Loucy (cell line): ENCODE results near the gene KIF22.
"Not testable (repeated sequence)": the region's sequence is repeated elsewhere in the genome, so short reads cannot be mapped to it uniquely, and the experiment has no call there.

Experiments
- H2AFZ ChIP-seq: fragments of 200-600 bp; sonication (generic); 2 replicates; pipeline ENCODE4 v1.6.0; 2016; ENCODE audit warnings: antibody characterized with exemption, mild to moderate bottlenecking, low read length, moderate library complexity
- H3F3A ChIP-seq: fragments of 200-600 bp; 2 replicates; pipeline ENCODE4 v1.6.0; 2016; ENCODE audit warnings: antibody characterized with exemption, low read depth, mild to moderate bottlenecking
- H3K27me3 ChIP-seq: fragments of 200-600 bp; sonication (generic); 2 replicates; pipeline ENCODE4 v1.6.1; 2014; ENCODE audit warnings: low read length, mild to moderate bottlenecking; ENCODE audit not compliant: insufficient read depth, poor library complexity, severe bottlenecking
- H3K36me3 ChIP-seq: fragments of 200-600 bp; sonication (generic); 2 replicates; pipeline ENCODE4 v1.6.1; 2016; ENCODE audit warnings: low read length; ENCODE audit not compliant: insufficient read depth
- H3K4me1 ChIP-seq: fragments of 200-600 bp; sonication (generic); 2 replicates; pipeline ENCODE4 v1.5.1; 2014; ENCODE audit warnings: low read length, mild to moderate bottlenecking; ENCODE audit not compliant: insufficient read depth, poor library complexity, severe bottlenecking
- H3K4me2 ChIP-seq: fragments of 200-600 bp; sonication (generic); 2 replicates; pipeline ENCODE4 v1.6.0; 2014; ENCODE audit warnings: antibody characterized with exemption, low read length, low read depth, mild to moderate bottlenecking; ENCODE audit not compliant: poor library complexity, severe bottlenecking
- H3K4me3 ChIP-seq: fragments of 200-600 bp; sonication (generic); 2 replicates; pipeline ENCODE4 v1.5.1; 2014; ENCODE audit warnings: low read length, mild to moderate bottlenecking, mixed read lengths; ENCODE audit not compliant: poor library complexity, severe bottlenecking
- H3K79me2 ChIP-seq: fragments of 200-600 bp; sonication (generic); 2 replicates; pipeline ENCODE4 v1.6.1; 2014; ENCODE audit warnings: low read length; ENCODE audit not compliant: insufficient read depth
- H3K9ac ChIP-seq: fragments of 200-600 bp; sonication (generic); 2 replicates; pipeline ENCODE4 v1.6.0; 2014; ENCODE audit warnings: mild to moderate bottlenecking, low read depth, low read length, moderate library complexity; ENCODE audit not compliant: poor library complexity, severe bottlenecking
- H3K9me2 ChIP-seq: fragments of 200-600 bp; sonication (generic); replicated peaks from 2 replicates; pipeline ENCODE4 v1.6.1; 2016; ENCODE audit warnings: low read depth, low read length, mixed read lengths
- H3K9me3 ChIP-seq: fragments of 200-600 bp; sonication (generic); 2 replicates; pipeline ENCODE4 v1.6.1; 2014; ENCODE audit warnings: mild to moderate bottlenecking, antibody characterized with exemption, low read length, low read depth; ENCODE audit not compliant: insufficient read depth
- H4K20me1 ChIP-seq: fragments of 200-600 bp; sonication (generic); 2 replicates; pipeline ENCODE4 v1.6.0; 2014; ENCODE audit warnings: antibody characterized with exemption, low read length, mild to moderate bottlenecking; ENCODE audit not compliant: insufficient read depth, poor library complexity, severe bottlenecking
- EZH2phosphoT487 ChIP-seq: fragments of 200-600 bp; IDR thresholded peaks from 2 replicates; pipeline ENCODE4 v1.6.1; 2018; ENCODE audit warnings: antibody characterized with exemption, mild to moderate bottlenecking, moderate library complexity, borderline replicate concordance
- TF ChIP-seq, protein P1 (sequence below): fragments of 200-600 bp; sonication (generic); conservative IDR thresholded peaks from 2 replicates; pipeline ENCODE4 v1.5.1; 2014; ENCODE audit warnings: mild to moderate bottlenecking, antibody characterized with exemption, low read length

KIF22 gene

DNA sequence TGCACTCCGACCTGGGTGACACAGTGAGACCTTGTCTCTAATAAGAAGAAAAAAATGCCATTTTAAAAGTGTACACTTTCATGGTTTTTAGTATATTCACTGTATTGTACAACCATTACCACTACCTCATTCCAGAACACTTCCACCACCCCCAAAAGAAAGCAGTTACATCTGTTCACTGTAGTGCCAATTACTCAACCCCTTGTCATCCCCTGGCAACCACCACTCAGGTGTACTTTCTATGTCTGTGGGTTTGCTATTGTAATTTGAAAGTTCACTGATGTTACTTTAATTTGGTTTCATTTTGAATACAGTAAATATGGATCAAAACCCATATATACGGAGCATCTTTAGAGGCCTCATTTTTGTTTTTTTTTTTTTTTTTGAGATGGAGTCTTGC is 6.4 kb upstream of the KIF22 start:
- Histone ChIP-seq H3K9ac (no peak overlapping the region), H3K9me3 (no peaks in the 10 kb centered on the region), H2AFZ (no peak overlapping the region), H3K79me2 (no peaks in the 10 kb centered on the region), H3K4me3 (no peak overlapping the region), H3F3A (no peaks in the 10 kb centered on the region), H3K4me2 (no peak overlapping the region), H3K4me1 (no peaks in the 10 kb centered on the region), H3K9me2 (no peaks in the 10 kb centered on the region), H4K20me1 (no peaks in the 10 kb centered on the region), H3K36me3 (no peaks in the 10 kb centered on the region), H3K27me3 (no peaks in the 10 kb centered on the region)
- TF ChIP-seq, protein P1, sequence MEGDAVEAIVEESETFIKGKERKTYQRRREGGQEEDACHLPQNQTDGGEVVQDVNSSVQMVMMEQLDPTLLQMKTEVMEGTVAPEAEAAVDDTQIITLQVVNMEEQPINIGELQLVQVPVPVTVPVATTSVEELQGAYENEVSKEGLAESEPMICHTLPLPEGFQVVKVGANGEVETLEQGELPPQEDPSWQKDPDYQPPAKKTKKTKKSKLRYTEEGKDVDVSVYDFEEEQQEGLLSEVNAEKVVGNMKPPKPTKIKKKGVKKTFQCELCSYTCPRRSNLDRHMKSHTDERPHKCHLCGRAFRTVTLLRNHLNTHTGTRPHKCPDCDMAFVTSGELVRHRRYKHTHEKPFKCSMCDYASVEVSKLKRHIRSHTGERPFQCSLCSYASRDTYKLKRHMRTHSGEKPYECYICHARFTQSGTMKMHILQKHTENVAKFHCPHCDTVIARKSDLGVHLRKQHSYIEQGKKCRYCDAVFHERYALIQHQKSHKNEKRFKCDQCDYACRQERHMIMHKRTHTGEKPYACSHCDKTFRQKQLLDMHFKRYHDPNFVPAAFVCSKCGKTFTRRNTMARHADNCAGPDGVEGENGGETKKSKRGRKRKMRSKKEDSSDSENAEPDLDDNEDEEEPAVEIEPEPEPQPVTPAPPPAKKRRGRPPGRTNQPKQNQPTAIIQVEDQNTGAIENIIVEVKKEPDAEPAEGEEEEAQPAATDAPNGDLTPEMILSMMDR, result no peak
- TF ChIP-seq EZH2phosphoT487, result no peak

DNA sequence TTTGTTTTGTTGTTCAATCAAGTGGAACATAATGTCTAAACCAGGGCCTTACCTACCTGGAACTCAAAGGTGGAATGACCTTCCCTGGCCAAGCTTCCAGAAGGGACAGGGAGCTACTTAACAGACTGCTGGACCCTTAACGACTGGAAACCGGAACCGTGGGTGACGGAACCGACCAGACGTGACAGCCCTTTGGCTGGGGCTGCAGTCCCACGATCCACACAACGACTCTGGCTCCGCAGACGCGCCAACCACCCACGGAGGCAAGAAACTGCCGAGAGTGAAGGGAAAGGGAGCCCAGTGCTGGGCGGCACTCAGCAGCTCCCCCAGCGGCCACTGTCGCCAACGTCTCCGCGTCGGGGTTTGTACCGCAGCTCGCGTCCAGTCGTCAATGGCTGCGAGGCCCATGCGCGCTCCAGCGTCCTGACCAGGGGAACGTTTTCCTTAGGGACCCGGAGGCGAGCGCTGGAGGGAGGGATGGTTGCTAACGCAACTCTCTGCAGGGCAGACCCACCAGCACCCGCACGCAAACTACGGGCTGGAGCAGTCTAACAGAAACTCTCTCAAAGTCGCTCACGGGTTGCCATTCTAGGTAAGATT is 5.5 kb upstream of the KIF22 start:
- Histone ChIP-seq H4K20me1 (no peaks in the 10 kb centered on the region), H3K27me3 (no peaks in the 10 kb centered on the region), H3K9me2 (no peaks in the 10 kb centered on the region), H2AFZ (no peak overlapping the region), H3K9ac (no peak overlapping the region), H3F3A (no peaks in the 10 kb centered on the region), H3K4me3 (no peak overlapping the region), H3K9me3 (no peaks in the 10 kb centered on the region), H3K36me3 (no peaks in the 10 kb centered on the region), H3K4me1 (no peaks in the 10 kb centered on the region), H3K79me2 (peaks cover 5% of the 10 kb centered on the region; the same call in 1 of the 2 replicates), H3K4me2 (no peak overlapping the region)
- TF ChIP-seq, protein P1, result no peak
- TF ChIP-seq EZH2phosphoT487, result no peak

DNA sequence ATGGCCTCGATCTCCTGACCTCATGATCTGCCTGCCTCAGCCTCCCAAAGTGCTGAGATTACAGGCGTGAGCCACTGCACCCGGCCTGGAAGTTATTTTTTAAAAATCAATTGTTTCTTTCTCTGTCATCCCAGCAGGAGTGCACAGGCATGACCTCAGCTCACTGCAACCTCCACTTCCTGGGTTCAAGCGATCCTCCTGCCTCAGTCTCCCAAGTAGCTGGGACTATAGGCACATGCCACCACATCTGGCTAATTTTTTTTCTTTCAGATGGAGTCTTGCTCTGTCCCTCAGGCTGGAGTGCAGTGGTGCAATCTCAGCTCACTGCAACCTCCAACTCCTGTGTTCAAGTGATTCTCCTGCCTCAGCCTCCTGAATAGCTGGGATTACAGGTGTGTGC is 3.4 kb upstream of the KIF22 start:
- not testable (repeated sequence) for H3K9ac ChIP-seq, H3K4me2 ChIP-seq, H3K4me1 ChIP-seq, H4K20me1 ChIP-seq, H3K36me3 ChIP-seq, H3K27me3 ChIP-seq, H3K4me3 ChIP-seq, H3F3A ChIP-seq, H2AFZ ChIP-seq, H3K9me3 ChIP-seq, H3K9me2 ChIP-seq
- peaks cover 22% of the 10 kb centered on the region for H3K79me2 ChIP-seq

DNA sequence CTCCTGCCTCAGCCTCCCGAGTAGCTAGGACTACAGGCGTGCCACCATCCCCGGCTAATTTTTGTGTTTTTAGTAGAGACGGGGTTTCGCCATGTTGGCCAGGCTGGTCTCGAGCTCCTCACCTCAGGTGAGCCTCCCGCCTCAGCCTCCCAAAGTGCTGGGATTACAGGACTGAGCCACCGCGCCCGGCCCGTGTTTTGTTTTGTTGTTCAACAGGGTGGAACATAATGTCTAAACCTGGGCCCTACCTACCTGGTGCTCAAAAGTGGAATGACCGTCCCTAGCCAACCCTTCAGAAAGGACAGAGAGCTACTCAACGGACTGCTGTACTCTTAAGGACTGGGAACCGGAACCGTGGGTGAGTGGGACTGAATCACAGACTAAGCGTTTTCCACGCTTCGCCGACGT is 772 bp upstream of the KIF22 start:
- peaks cover 33% of the 10 kb centered on the region for H3K4me1 ChIP-seq
- peak overlapping the region; percentile 92 for H3K4me3 ChIP-seq
- H2AFZ ChIP-seq, result peak overlapping the region; percentile 89
- H3K4me2 ChIP-seq, result peak overlapping the region; percentile 90
- no peak for TF ChIP-seq EZH2phosphoT487
- TF ChIP-seq, protein P1, result no peak
- H3K36me3 ChIP-seq, result peaks cover 7% of the 10 kb centered on the region; the same call in 1 of the 2 replicates
- H3K79me2 ChIP-seq, result peaks cover 48% of the 10 kb centered on the region
- peaks cover 18% of the 10 kb centered on the region for H4K20me1 ChIP-seq
- no peaks in the 10 kb centered on the region for H3K9me2 ChIP-seq
- no peaks in the 10 kb centered on the region for H3K9me3 ChIP-seq
- H3K27me3 ChIP-seq, result peaks cover 5% of the 10 kb centered on the region
- no peaks in the 10 kb centered on the region for H3F3A ChIP-seq
- H3K9ac ChIP-seq, result peak overlapping the region; percentile 95
